ENCODE measurements around the gene SARDH. TPM values are rescaled to one million over a fixed set of nuclear protein-coding genes. Genes with fewer than 3 reads are reported as not detected.

Gene SARDH
- total and polyA plus RNA-seq, 2 donors from 2014 or later, result 4.6 to 12.0 TPM

DNA sequence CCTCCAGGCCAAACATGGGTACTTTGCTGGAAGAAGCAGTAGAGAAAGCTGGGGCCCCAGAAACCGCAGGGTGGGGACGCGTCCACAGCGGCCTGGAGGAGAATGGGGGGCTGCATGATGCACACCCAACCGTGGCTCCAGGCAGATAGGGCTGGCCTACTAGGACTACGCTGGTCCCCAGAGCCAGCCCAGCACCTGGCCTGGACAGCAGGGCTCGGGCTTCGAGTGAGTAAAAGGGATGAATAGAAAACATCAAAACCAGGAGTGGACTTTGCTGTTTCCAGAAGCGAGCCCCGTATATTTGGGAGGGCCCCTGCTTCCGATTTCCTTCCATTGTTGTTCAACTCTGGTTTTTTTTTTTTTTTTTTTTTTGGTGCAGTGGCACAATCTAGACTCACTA is 71.3 kb downstream of the SARDH start:
- no peak overlapping the region for H3K27ac ChIP-seq (ENCODE audit: low read depth in 2 of 2, low read length in 2 of 2)
- TF ChIP-seq, protein P1, sequence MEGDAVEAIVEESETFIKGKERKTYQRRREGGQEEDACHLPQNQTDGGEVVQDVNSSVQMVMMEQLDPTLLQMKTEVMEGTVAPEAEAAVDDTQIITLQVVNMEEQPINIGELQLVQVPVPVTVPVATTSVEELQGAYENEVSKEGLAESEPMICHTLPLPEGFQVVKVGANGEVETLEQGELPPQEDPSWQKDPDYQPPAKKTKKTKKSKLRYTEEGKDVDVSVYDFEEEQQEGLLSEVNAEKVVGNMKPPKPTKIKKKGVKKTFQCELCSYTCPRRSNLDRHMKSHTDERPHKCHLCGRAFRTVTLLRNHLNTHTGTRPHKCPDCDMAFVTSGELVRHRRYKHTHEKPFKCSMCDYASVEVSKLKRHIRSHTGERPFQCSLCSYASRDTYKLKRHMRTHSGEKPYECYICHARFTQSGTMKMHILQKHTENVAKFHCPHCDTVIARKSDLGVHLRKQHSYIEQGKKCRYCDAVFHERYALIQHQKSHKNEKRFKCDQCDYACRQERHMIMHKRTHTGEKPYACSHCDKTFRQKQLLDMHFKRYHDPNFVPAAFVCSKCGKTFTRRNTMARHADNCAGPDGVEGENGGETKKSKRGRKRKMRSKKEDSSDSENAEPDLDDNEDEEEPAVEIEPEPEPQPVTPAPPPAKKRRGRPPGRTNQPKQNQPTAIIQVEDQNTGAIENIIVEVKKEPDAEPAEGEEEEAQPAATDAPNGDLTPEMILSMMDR (IDR thresholded peaks at IDR 0.05; ENCODE audit: borderline replicate concordance, extremely low read depth, insufficient read depth), result no peak
- no peak overlapping the region for H3K4me3 ChIP-seq (ENCODE audit: low read length in 3 of 3)
- H3K9ac ChIP-seq (ENCODE audit: low read length in 3 of 3), result no peak overlapping the region
- FAIRE-seq, result no peak
- no peaks in the 10 kb centered on the region for H3K4me1 ChIP-seq (ENCODE audit: control insufficient read depth in 2 of 3, insufficient read depth in 2 of 3, low read depth in 1 of 3, low read length in 3 of 3)
- H3K36me3 ChIP-seq (ENCODE audit: control insufficient read depth in 2 of 3, insufficient read depth in 3 of 3, low read length in 3 of 3), result no peaks in the 10 kb centered on the region
- DNase-seq, result no peak
- intact Hi-C loops (cut with DNase I), result no loop called here
- H3K27me3 ChIP-seq (ENCODE audit: control insufficient read depth, insufficient read depth, low read length), result no peaks in the 10 kb centered on the region
- no peaks in the 10 kb centered on the region for H3K9me3 ChIP-seq (ENCODE audit: control insufficient read depth in 2 of 3, insufficient read depth in 1 of 3, low read length in 3 of 3)

DNA sequence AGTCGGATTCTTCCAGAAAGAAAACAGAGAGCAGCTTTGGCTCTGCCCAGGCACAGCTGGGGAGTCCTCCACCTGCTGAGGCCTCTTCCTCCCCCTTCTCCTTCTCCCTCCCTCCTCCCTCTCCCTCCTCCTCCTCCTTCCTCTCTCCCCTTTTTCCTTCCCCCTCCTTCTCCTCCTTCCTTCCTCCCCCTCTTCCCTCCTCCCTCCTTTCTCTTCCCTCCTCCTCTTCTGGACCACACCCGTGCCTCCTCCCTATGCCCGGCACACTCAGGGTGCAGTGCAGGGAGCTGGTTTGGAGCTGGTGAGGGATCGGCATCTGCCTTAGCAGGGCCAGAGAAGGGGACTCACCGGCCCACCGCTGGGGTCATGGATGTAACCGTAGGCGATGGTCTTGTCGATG is 71.8 kb downstream of the SARDH start:
- intact Hi-C loops (cut with DNase I), result no loop called here
- no peaks in the 10 kb centered on the region for H3K27me3 ChIP-seq (ENCODE audit: control insufficient read depth, insufficient read depth, low read length)
- H3K36me3 ChIP-seq (ENCODE audit: control insufficient read depth in 2 of 3, insufficient read depth in 3 of 3, low read length in 3 of 3), result no peaks in the 10 kb centered on the region
- no peaks in the 10 kb centered on the region for H3K4me1 ChIP-seq (ENCODE audit: control insufficient read depth in 2 of 3, insufficient read depth in 2 of 3, low read depth in 1 of 3, low read length in 3 of 3)
- H3K9ac ChIP-seq (ENCODE audit: low read length in 3 of 3), result no peak overlapping the region
- FAIRE-seq, result no peak
- H3K27ac ChIP-seq (ENCODE audit: low read depth in 2 of 2, low read length in 2 of 2), result no peak overlapping the region
- H3K9me3 ChIP-seq (ENCODE audit: control insufficient read depth in 2 of 3, insufficient read depth in 1 of 3, low read length in 3 of 3), result no peaks in the 10 kb centered on the region
- no peak for DNase-seq
- TF ChIP-seq, protein P1 (IDR thresholded peaks at IDR 0.05; ENCODE audit: borderline replicate concordance, extremely low read depth, insufficient read depth), result no peak
- no peak overlapping the region for H3K4me3 ChIP-seq (ENCODE audit: low read length in 3 of 3)

DNA sequence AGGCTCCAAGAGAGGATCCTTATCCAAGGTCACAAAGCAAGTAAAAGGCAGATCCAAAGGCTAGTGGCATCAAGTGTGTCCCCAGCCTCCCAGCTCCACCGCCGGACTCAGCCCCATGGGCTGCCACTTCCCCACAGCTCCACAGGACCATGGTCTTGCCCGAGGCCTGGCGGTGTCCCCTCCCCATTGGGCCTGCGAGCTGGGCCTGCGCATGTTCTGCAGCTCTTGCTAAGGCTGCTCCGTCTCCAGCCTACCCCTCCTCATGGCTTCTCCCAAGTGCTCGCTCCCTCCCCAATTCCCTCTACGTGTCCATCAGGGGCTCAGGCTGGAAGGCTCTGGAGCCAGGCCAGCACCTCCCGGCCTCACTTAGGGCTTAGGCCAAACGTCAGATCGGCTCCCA is 72.6 kb downstream of the SARDH start:
- Histone ChIP-seq H3K4me1 (ENCODE audit: control insufficient read depth in 2 of 3, insufficient read depth in 2 of 3, low read depth in 1 of 3, low read length in 3 of 3) (no peaks in the 10 kb centered on the region), H3K9me3 (ENCODE audit: control insufficient read depth in 2 of 3, insufficient read depth in 1 of 3, low read length in 3 of 3) (no peaks in the 10 kb centered on the region), H3K36me3 (ENCODE audit: control insufficient read depth in 2 of 3, insufficient read depth in 3 of 3, low read length in 3 of 3) (no peaks in the 10 kb centered on the region), H3K9ac (ENCODE audit: low read length in 3 of 3) (no peak overlapping the region), H3K27me3 (ENCODE audit: control insufficient read depth, insufficient read depth, low read length) (no peaks in the 10 kb centered on the region), H3K27ac (ENCODE audit: low read depth in 2 of 2, low read length in 2 of 2) (no peak overlapping the region), H3K4me3 (ENCODE audit: low read length in 3 of 3) (no peak overlapping the region)
- DNase-seq, result no peak
- TF ChIP-seq, protein P1 (IDR thresholded peaks at IDR 0.05; ENCODE audit: borderline replicate concordance, extremely low read depth, insufficient read depth), result no peak
- no peak for FAIRE-seq
- intact Hi-C loops (cut with DNase I), result no loop called here

DNA sequence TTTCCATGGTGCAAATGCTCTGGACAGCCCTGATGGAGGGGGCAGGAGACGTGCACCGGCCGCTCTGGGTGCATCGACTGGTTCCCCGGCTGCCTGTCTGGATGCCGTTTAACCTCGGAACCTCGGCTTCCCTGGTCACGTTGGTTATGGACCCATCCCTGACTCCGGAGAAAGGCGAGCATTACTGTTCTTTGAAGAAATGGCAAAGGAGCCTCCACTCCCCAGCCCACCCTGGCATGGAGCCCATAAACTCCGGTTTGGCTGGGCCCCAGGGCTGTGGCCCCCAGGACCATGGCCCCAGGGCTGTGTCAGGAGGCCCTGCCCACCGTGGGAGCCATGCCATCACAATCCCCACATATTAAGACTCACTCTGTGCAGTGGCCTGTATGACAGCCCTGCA is 73.1 kb downstream of the SARDH start:
- intact Hi-C loops (cut with DNase I), result no loop called here

More for the DNA sequence above, 73.1 kb downstream of the SARDH start:
- no peak for FAIRE-seq
- DNase-seq, result no peak
- H3K36me3 ChIP-seq (ENCODE audit: control insufficient read depth in 2 of 3, insufficient read depth in 3 of 3, low read length in 3 of 3), result no peaks in the 10 kb centered on the region
- no peak overlapping the region for H3K4me3 ChIP-seq (ENCODE audit: low read length in 3 of 3)
- no peak overlapping the region for H3K9ac ChIP-seq (ENCODE audit: low read length in 3 of 3)
- H3K9me3 ChIP-seq (ENCODE audit: control insufficient read depth in 2 of 3, insufficient read depth in 1 of 3, low read length in 3 of 3), result no peaks in the 10 kb centered on the region
- H3K27me3 ChIP-seq (ENCODE audit: control insufficient read depth, insufficient read depth, low read length), result no peaks in the 10 kb centered on the region
- H3K4me1 ChIP-seq (ENCODE audit: control insufficient read depth in 2 of 3, insufficient read depth in 2 of 3, low read depth in 1 of 3, low read length in 3 of 3), result no peaks in the 10 kb centered on the region
- H3K27ac ChIP-seq (ENCODE audit: low read depth in 2 of 2, low read length in 2 of 2), result no peak overlapping the region
- TF ChIP-seq, protein P1 (IDR thresholded peaks at IDR 0.05; ENCODE audit: borderline replicate concordance, extremely low read depth, insufficient read depth), result no peak

Data from kidney (tissue), 14 donors.